NOMO-1 (cell line): Measurements from ENCODE around the gene SMCP.

Source experiments
- DNase-seq, 2 experiments: peaks; one replicate each; lab custom pipeline; 2025; ENCODE audit not compliant: unreplicated experiment in 2 of 2; lab: John Stamatoyannopoulos, UW

Gene SMCP

GRCh38 chr1:152878042-152878441 is at the start of gene SMCP:
SMCP (plus strand) TSS chr1:152878322; CDS start chr1:152884423, 6,101 bp downstream.
- no peak for DNase-seq

GRCh38 chr1:152836870-152837269 is 41.3 kb upstream of the SMCP start:
- no peak for DNase-seq

GRCh38 chr1:152842556-152842955 is 35.6 kb upstream of the SMCP start, which contains the start of gene LCE6A:
LCE6A (plus strand) TSS chr1:152842856; CDS start chr1:152843521, 665 bp downstream.
- no peak for DNase-seq

GRCh38 chr1:152855661-152856060 is 22.5 kb upstream of the SMCP start:
- no peak for DNase-seq

- no peak for DNase-seq
Measured at GRCh38 chr1:152858062-152858461, 20.1 kb upstream of the SMCP start.

GRCh38 chr1:152859696-152860095 is 18.4 kb upstream of the SMCP start, which contains the start of gene LCE7A:
LCE7A (plus strand) TSS chr1:152859996; CDS start chr1:152860698, 702 bp downstream.
- DNase-seq, result no peak

- DNase-seq, result no peak
Measured at GRCh38 chr1:152860129-152860528, 18.0 kb upstream of the SMCP start.

GRCh38 chr1:152861374-152861773 is 16.7 kb upstream of the SMCP start:
- DNase-seq, result no peak

GRCh38 chr1:152864443-152864842 is 13.7 kb upstream of the SMCP start:
- no peak for DNase-seq

GRCh38 chr1:152866321-152866720 is 11.8 kb upstream of the SMCP start:
- DNase-seq, result no peak

- peak; percentile 23 to 37 for DNase-seq
Measured at GRCh38 chr1:152869808-152870419, 8.2 kb upstream of the SMCP start.

- peak in 1 of 2 experiments; percentile 9 for DNase-seq
Measured at GRCh38 chr1:152870831-152871730, 7.0 kb upstream of the SMCP start.

- no peak for DNase-seq
Measured at GRCh38 chr1:152871731-152872126, 6.4 kb upstream of the SMCP start.

GRCh38 chr1:152873495-152873894 is 4.6 kb upstream of the SMCP start:
- no peak for DNase-seq

- DNase-seq, result no peak
Measured at GRCh38 chr1:152876827-152877226, 1.3 kb upstream of the SMCP start.

GRCh38 chr1:152879559-152880198 is 1.6 kb downstream of the SMCP start:
- DNase-seq, result no peak

- no peak for DNase-seq
Measured at GRCh38 chr1:152880316-152880715, 2.2 kb downstream of the SMCP start.

GRCh38 chr1:152880907-152881306 is 2.8 kb downstream of the SMCP start:
- no peak for DNase-seq

GRCh38 chr1:152884085-152884484 is 6.0 kb downstream of the SMCP start:
- DNase-seq, result peak in 1 of 2 experiments; percentile 50

GRCh38 chr1:152884506-152884905 is 6.4 kb downstream of the SMCP start:
- no peak for DNase-seq

GRCh38 chr1:152884966-152885624 is 7.0 kb downstream of the SMCP start:
- DNase-seq, result no peak
